Measurements from ENCODE around the gene PILRB. TPM values are rescaled to one million over a fixed set of nuclear protein-coding genes. Genes with fewer than 3 reads are reported as not detected.
"Not testable (repeated sequence)": the region's sequence is repeated elsewhere in the genome, so short reads cannot be mapped to it uniquely, and the experiment has no call there.

PILRB gene
- total RNA-seq, 1 donor from 2014 or later, result 78.1 TPM

GRCh38 chr7:100373870-100374598, 16.1 kb downstream of the PILRB start:
- intact Hi-C loops (cut with micrococcal nuclease), result loop anchor here (1.0 kb wide), 1 partner anchor 17 kb away; no protein-coding TSS in a partner anchor

- intact Hi-C loops (cut with micrococcal nuclease), result loop anchor here (1.0 kb wide), 1 partner anchor 17 kb away; no protein-coding TSS in a partner anchor
Observed at GRCh38 chr7:100374601-100375000, 16.7 kb downstream of the PILRB start.

DNA sequence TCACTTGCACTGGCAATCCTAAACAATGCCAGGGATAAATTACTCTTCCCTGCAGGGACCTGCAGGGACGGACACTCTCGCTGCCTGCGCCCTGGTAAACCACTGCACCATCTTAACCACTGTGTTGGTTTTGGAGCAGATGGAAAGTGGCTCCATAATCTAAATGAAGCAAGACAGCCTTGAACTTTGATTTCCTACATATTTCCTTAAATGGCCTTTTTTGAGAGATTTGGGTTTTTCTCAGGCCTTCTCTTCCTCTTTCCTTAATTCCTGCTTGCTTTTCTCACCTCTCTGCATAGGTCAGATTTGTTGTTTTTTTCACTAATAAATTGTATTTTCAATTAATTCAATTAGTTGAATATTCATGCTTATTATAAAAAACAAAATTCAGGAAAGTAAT, 18.1 kb downstream of the PILRB start:
- intact Hi-C loops (cut with micrococcal nuclease), result no loop called here

- intact Hi-C loops (cut with micrococcal nuclease), result no loop called here
Observed at GRCh38 chr7:100378114-100378755, 20.3 kb downstream of the PILRB start.

GRCh38 chr7:100380196-100380595, 22.3 kb downstream of the PILRB start:
- intact Hi-C loops (cut with micrococcal nuclease), result no loop called here

GRCh38 chr7:100381531-100382233, 23.8 kb downstream of the PILRB start:
- intact Hi-C loops (cut with micrococcal nuclease), result not testable (repeated sequence)

- intact Hi-C loops (cut with micrococcal nuclease), result not testable (repeated sequence)
Observed at GRCh38 chr7:100382234-100382853, 24.4 kb downstream of the PILRB start.

DNA sequence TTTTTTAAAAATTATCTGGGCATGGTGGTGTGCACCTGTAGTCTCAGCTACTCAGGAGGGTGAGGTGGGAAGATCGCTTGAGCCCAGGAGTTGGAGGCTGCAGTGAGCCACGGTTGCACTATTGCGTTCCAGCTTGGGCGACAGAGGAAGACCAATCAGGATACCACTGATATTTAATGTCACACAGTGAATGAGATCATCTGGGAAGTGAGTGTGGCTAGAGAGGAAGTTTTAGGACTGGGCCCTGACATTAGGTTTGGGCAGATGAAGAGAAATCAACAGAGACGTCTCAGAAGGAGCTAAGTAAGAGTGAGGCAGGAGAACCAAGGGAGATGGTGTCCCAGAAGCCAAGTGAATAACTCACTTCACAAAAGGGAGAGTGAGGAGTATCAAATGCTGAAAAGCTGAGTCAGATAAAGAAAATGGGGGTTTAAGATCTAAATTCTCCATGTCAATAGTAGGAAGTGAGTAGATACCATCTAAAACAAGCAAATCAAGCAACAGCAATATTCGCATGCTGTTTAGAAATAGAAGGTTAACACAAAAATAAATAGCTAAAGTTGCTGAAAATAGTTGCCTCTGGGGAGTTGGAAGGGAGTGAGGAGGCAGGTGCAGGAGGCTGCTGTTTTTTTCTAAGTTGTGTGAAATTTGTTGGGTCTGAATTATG, 26.8 kb downstream of the PILRB start:
- intact Hi-C loops (cut with micrococcal nuclease), result no loop called here

- intact Hi-C loops (cut with micrococcal nuclease), result no loop called here
Observed at GRCh38 chr7:100386940-100387339, 29.0 kb downstream of the PILRB start.

GRCh38 chr7:100387695-100388094, 29.8 kb downstream of the PILRB start:
- intact Hi-C loops (cut with micrococcal nuclease), result no loop called here

- intact Hi-C loops (cut with micrococcal nuclease), result no loop called here
Observed at GRCh38 chr7:100389437-100390088, 31.6 kb downstream of the PILRB start.

DNA sequence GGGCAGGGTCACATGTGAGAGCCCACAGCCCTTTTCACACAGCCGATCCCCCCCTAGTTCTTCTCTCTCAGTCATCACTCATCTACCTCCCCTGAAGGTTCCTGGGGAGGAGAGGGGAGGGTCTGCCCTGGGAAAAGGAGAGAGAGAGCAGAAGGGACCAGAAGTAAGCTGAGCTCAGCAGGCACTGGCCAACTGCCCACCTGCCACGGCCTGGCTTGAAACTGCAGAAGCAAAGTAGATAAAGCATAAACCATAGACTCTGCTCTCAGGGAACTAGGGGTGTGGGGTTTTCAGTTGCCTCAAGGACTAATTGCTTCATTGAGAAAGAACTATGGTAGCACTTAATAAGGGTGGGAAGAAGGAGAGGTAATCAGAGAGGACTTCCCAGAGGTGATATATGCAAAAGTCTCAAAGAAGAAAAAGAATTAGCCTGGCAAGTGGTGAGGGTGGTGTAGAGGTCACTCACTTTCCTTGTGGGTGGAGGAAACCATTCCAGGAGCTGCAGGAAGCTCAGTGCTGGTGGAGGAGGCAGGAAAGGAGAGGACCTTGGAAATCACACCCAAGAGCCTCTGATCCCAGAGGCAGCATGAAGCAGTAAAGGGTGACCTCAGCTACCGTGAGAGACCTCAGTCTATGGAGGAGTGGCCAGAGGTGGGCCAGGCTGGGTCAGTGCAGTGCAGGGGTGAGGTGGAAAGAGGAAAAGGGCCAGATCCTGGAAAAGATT, 32.5 kb downstream of the PILRB start:
- intact Hi-C loops (cut with micrococcal nuclease), result no loop called here

- intact Hi-C loops (cut with micrococcal nuclease), result no loop called here
Observed at GRCh38 chr7:100393233-100393905, 35.5 kb downstream of the PILRB start.

GRCh38 chr7:100394077-100394476, 36.2 kb downstream of the PILRB start:
- intact Hi-C loops (cut with micrococcal nuclease), result no loop called here

DNA sequence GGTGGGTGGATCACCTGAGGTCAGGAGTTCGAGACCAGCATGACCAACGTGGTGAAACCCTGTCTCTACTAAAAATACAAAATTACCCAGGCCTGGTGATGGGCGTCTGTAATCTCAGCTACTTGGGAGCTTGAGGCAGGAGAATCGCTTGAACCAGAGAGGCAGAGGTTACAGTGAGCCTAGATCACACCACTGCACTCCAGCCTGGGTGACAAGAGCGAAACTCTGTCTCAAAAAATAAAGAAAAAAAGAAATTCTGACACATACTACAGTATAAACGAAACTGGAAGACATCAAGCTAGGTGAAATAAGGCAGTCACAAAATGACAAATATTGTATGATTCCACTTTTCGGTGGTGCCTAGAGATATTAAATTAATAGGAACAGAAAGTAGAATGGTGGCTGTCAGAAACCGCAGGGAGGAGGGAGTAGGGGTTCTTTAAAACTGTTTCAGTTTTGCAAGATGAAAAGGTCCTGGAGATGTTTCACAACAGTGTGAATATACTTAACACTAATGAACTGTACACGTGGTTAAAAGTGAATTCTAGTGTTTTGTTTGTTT, 38.6 kb downstream of the PILRB start:
- intact Hi-C loops (cut with micrococcal nuclease), result no loop called here

- intact Hi-C loops (cut with micrococcal nuclease), result no loop called here
Observed at GRCh38 chr7:100397315-100398081, 39.6 kb downstream of the PILRB start.

DNA sequence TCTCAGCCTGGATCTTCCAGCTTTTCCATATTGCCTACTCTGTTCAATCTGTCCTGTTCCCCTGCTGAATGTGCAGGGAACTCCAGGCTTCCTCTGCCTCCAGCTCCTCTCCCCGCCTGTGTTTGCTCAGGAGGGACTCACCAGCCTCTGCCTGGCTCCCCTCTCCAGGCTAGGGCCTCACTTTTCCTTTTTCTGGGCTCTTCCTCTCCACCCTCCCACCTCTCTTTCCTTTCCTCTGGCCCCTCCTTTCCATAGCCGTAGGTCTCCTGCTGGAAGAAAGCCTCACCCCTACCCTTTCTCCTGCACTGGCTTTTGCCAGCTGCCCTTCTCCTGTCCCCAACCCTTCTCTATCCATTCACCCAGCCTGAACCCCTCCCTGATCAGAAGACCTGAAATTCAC, 40.3 kb downstream of the PILRB start:
- intact Hi-C loops (cut with micrococcal nuclease), result no loop called here

DNA sequence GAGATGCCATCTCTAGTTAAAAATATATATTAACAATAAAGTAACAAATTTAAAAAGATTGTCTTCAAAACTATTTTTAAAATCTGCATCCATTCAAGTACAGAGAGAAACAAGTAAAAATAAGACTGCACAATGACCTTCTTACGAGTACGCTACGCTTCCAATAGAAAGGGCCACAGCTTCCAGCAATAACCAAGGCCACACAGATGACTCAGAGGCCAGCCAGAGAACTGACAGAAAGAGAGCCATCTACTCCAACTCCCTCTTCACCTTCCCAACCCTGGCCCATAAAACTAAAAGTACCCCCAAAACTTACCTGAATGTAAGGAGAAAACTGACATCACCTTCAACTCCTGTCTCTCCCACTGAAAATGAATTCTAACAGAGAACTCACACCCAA, 42.1 kb downstream of the PILRB start:
- intact Hi-C loops (cut with micrococcal nuclease), result loop anchor here (10.0 kb wide), 1 partner anchor 175 kb away; no protein-coding TSS in a partner anchor

Measured in T-helper 2 cell treated with Interferon-gamma antibody and Interleukin-4, amounts not matched to agents 100 ng/mL and 5 ng/mL, for 36 hours (primary cell).